WERI-Rb-1 (cell line): Measurements from ENCODE around the gene ZMYND11.
"Not testable (repeated sequence)": the region's sequence is repeated elsewhere in the genome, so short reads cannot be mapped to it uniquely, and the experiment has no call there.

Experiments
- DNase-seq: peaks from one replicate; pipeline ENCODE4 v3.0.0-alpha.2; 2020
- H3K27ac ChIP-seq: fragments of 250-450 bp; sonication (Bioruptor Pico); 2 replicates; pipeline ENCODE4 v1.5.1; 2020; ENCODE audit warnings: mild to moderate bottlenecking, moderate library complexity
- H3K27me3 ChIP-seq: fragments of 250-450 bp; sonication (Bioruptor Pico); 2 replicates; pipeline ENCODE4 v1.5.1; 2021; ENCODE audit warnings: mild to moderate bottlenecking, low read depth, moderate library complexity; ENCODE audit not compliant: insufficient read depth, severe bottlenecking
- H3K36me3 ChIP-seq: fragments of 250-450 bp; sonication (Bioruptor Pico); 2 replicates; pipeline ENCODE4 v1.5.1; 2020; ENCODE audit warnings: mild to moderate bottlenecking, moderate library complexity
- H3K4me3 ChIP-seq: 2 replicates; pipeline ENCODE4 v1.5.1; 2011; ENCODE audit warnings: low read depth, mild to moderate bottlenecking, control low read depth, low read length
- H3K9me3 ChIP-seq: fragments of 250-450 bp; sonication (Bioruptor Pico); 2 replicates; pipeline ENCODE4 v1.5.1; 2021; ENCODE audit warnings: mild to moderate bottlenecking, moderate library complexity; ENCODE audit not compliant: severe bottlenecking
- TF ChIP-seq, protein P1 (sequence below): IDR thresholded peaks from 2 replicates; pipeline ENCODE4 v1.5.1; 2011; ENCODE audit warnings: low read depth, mild to moderate bottlenecking, control low read depth, inconsistent platforms, low read length

Gene ZMYND11

DNA sequence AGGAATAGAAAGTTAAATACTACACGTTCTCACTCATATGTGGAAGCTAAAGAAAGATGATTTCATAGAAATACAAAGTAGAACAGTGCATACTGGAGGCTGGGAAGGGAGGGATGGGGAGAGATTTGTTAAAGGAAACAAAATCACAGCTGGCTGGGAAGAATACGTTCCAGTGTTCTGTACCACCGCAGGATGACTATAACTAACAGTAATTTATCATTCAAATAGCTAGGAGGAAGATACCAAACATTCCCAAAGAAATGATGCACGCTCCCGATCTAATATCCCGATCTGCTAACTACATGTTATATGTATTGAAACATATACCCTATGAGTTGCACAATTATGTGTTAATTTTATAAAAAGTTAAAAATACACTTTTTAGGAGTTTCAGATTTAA lies 162.3 kb downstream of the ZMYND11 start:
- TF ChIP-seq, protein P1, sequence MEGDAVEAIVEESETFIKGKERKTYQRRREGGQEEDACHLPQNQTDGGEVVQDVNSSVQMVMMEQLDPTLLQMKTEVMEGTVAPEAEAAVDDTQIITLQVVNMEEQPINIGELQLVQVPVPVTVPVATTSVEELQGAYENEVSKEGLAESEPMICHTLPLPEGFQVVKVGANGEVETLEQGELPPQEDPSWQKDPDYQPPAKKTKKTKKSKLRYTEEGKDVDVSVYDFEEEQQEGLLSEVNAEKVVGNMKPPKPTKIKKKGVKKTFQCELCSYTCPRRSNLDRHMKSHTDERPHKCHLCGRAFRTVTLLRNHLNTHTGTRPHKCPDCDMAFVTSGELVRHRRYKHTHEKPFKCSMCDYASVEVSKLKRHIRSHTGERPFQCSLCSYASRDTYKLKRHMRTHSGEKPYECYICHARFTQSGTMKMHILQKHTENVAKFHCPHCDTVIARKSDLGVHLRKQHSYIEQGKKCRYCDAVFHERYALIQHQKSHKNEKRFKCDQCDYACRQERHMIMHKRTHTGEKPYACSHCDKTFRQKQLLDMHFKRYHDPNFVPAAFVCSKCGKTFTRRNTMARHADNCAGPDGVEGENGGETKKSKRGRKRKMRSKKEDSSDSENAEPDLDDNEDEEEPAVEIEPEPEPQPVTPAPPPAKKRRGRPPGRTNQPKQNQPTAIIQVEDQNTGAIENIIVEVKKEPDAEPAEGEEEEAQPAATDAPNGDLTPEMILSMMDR: no peak
- Histone ChIP-seq H3K4me3 (no peak overlapping the region), H3K9me3 (no peaks in the 10 kb centered on the region), H3K27ac (no peak overlapping the region), H3K36me3 (no peaks in the 10 kb centered on the region), H3K27me3 (no peaks in the 10 kb centered on the region)
- DNase-seq: no peak

DNA sequence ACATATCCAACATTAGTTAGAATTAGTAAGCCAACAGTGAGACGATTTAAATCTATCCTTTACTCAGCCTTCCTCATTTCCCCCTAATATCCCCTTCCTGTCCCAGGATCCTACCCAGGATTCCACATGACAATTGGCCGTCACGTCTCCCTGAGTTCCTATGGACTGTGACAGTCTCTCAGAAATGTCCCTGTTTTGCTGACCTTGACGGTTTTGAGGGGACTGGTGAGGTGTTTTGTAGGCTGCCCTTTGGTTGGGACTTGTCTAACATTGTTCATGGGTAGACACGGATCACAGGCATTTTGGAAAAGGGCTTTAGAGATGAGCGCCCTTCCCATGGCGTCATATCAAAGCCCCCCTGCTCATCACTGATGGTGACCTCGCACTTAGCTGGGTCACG lies 162.8 kb downstream of the ZMYND11 start:
- H3K27ac ChIP-seq: no peak overlapping the region
- H3K4me3 ChIP-seq: no peak overlapping the region
- H3K27me3 ChIP-seq: no peaks in the 10 kb centered on the region
- TF ChIP-seq, protein P1: no peak
- H3K9me3 ChIP-seq: no peaks in the 10 kb centered on the region
- no peak for DNase-seq
- H3K36me3 ChIP-seq: no peaks in the 10 kb centered on the region

DNA sequence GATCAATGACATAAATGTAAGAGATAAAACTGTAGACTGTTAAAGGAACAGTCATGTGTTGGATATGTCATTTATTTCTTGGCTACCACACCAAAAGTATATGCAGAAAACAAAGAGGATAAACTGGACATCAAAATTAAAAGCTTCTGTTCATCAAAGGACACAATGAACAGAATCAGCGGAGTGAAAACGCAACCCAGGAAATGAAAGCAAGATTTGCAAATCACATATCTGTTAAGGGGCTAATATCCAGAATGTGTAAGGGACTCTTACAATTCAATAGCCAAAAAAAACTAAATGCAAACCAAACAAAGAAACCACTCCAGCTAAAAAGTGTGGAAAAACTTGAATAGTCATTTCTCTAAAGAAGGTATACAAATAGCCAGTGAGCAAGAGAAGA lies 164.3 kb downstream of the ZMYND11 start:
- no peak overlapping the region for H3K4me3 ChIP-seq
- no peaks in the 10 kb centered on the region for H3K27me3 ChIP-seq
- H3K27ac ChIP-seq: no peak overlapping the region
- H3K36me3 ChIP-seq: no peaks in the 10 kb centered on the region
- H3K9me3 ChIP-seq: no peaks in the 10 kb centered on the region
- no peak for DNase-seq
- TF ChIP-seq, protein P1: no peak

DNA sequence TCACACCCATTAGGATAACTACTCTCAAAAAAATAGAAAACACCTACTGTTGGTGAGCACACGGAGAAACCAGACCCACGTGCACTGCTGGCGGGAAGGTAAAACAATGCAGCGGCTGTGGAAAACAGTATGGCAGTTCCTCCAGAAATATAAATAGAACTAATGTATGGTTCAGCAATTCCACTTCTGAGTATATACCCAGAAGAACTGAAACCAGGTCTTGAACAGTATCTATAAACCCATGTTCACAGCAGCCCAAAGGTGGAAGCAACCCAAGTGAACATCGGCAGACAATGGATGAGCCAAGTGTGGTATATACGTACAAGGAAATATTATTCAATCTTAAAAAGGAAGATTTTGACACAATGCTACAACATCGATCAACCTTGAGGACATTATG lies 164.7 kb downstream of the ZMYND11 start:
- DNase-seq: no peak
- no peak overlapping the region for H3K27ac ChIP-seq
- H3K36me3 ChIP-seq: no peaks in the 10 kb centered on the region
- H3K27me3 ChIP-seq: no peaks in the 10 kb centered on the region
- TF ChIP-seq, protein P1: no peak
- no peak overlapping the region for H3K4me3 ChIP-seq
- H3K9me3 ChIP-seq: no peaks in the 10 kb centered on the region

DNA sequence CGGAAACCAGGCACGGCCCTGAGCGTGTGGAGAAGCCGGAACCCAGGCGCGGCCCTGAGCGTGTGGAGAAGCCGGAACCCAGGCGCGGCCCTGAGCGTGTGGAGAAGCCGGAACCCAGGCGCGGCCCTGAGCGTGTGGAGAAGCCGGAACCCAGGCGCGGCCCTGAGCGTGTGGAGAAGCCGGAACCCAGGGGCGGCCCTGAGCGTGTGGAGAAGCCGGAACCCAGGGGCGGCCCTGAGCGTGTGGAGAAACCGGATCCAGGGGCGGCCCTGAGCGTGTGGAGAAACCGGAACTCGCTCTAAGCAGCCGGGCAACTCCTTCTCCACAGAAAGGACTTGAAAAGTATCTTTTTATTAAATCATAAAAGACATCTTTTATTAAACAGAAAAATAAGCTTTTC lies 165.3 kb downstream of the ZMYND11 start:
- not testable (repeated sequence) for H3K9me3 ChIP-seq, H3K27ac ChIP-seq, H3K27me3 ChIP-seq, H3K4me3 ChIP-seq, DNase-seq, H3K36me3 ChIP-seq

DNA sequence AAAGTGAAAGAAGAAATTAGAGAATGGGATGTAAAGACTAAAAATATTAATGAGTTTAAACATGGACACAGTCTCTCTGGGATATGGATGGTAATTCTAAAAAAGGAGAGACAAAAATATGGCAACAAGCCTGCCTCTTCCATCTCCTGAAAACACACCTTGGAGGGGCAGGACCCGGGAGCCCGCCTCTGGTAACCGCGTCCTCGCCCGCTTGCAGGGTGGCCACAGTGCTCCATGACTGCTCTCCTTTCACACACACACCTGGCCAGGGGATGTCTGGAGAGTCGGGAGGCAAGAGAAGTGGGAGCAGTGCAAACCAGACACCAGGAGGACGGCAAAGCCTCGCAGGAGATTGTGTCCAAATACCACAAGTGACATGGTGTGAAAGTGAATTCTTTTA lies 166.3 kb downstream of the ZMYND11 start:
- H3K9me3 ChIP-seq: no peaks in the 10 kb centered on the region
- no peaks in the 10 kb centered on the region for H3K36me3 ChIP-seq
- TF ChIP-seq, protein P1: no peak
- no peaks in the 10 kb centered on the region for H3K27me3 ChIP-seq
- no peak overlapping the region for H3K4me3 ChIP-seq
- no peak for DNase-seq
- H3K27ac ChIP-seq: no peak overlapping the region
